Mucosa of stomach (tissue), 1 donor: ENCODE data around the gene GABRB1.

ENCODE experiments used
- H3K27me3 ChIP-seq: one replicate; pipeline ENCODE4 v1.7.0; 2013; ENCODE audit warnings: mild to moderate bottlenecking, low read length; ENCODE audit not compliant: control insufficient read depth, insufficient read depth
- H3K36me3 ChIP-seq: one replicate; pipeline ENCODE4 v1.7.0; 2013; ENCODE audit warnings: low read length; ENCODE audit not compliant: control insufficient read depth, insufficient read depth
- H3K4me1 ChIP-seq: one replicate; pipeline ENCODE4 v1.7.0; 2013; ENCODE audit warnings: mild to moderate bottlenecking, low read length; ENCODE audit not compliant: control insufficient read depth, insufficient read depth
- H3K4me3 ChIP-seq: one replicate; pipeline ENCODE4 v1.7.0; 2013; ENCODE audit warnings: low read length
- H3K9ac ChIP-seq: one replicate; pipeline ENCODE4 v1.7.0; 2013; ENCODE audit warnings: mild to moderate bottlenecking, low read length, moderate library complexity
- H3K9me3 ChIP-seq: one replicate; pipeline ENCODE4 v1.7.0; 2013; ENCODE audit warnings: mild to moderate bottlenecking, low read length, moderate library complexity; ENCODE audit not compliant: control insufficient read depth
- donor health status: Pancreatic carcinoma.

Gene GABRB1

DNA sequence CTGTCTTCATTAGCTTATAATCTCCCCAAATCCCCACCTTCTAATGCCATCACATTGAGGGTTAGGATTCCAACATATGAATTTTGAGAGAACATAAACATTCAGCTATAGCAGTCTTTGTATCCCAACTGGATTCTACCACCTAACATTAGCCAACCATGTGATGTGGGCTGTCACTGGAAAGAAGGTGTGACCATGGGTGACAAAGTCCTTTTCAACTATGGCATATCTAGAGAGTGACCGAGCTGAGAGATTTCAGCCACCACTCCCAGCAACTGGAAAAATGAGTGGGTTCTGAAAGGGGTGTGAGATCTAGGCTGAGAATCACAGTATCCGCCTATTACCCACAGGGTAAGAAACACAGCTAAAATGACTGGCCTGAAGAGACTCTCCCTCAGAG is 22.1 kb downstream of the GABRB1 start:
- H3K9ac ChIP-seq = no peak overlapping the region
- no peaks in the 10 kb centered on the region for H3K9me3 ChIP-seq
- no peak overlapping the region for H3K4me3 ChIP-seq
- H3K27me3 ChIP-seq = no peaks in the 10 kb centered on the region
- no peaks in the 10 kb centered on the region for H3K4me1 ChIP-seq
- no peaks in the 10 kb centered on the region for H3K36me3 ChIP-seq

GRCh38 chr4:47054130-47054529 is 22.8 kb downstream of the GABRB1 start:
- no peaks in the 10 kb centered on the region for H3K4me1 ChIP-seq
- H3K9me3 ChIP-seq = no peaks in the 10 kb centered on the region
- no peak overlapping the region for H3K9ac ChIP-seq
- no peaks in the 10 kb centered on the region for H3K36me3 ChIP-seq
- H3K27me3 ChIP-seq = no peaks in the 10 kb centered on the region
- no peak overlapping the region for H3K4me3 ChIP-seq

GRCh38 chr4:47057991-47058390 is 26.6 kb downstream of the GABRB1 start:
- Histone ChIP-seq H3K4me1 (no peaks in the 10 kb centered on the region), H3K36me3 (no peaks in the 10 kb centered on the region), H3K27me3 (no peaks in the 10 kb centered on the region), H3K4me3 (no peak overlapping the region), H3K9ac (no peak overlapping the region), H3K9me3 (no peaks in the 10 kb centered on the region)

GRCh38 chr4:47060561-47060960 is 29.2 kb downstream of the GABRB1 start:
- no peaks in the 10 kb centered on the region for H3K36me3 ChIP-seq
- no peaks in the 10 kb centered on the region for H3K4me1 ChIP-seq
- H3K4me3 ChIP-seq = no peak overlapping the region
- H3K9me3 ChIP-seq = no peaks in the 10 kb centered on the region
- H3K27me3 ChIP-seq = no peaks in the 10 kb centered on the region
- H3K9ac ChIP-seq = no peak overlapping the region

GRCh38 chr4:47061435-47061834 is 30.1 kb downstream of the GABRB1 start:
- H3K27me3 ChIP-seq = no peaks in the 10 kb centered on the region
- no peaks in the 10 kb centered on the region for H3K4me1 ChIP-seq
- H3K36me3 ChIP-seq = no peaks in the 10 kb centered on the region
- no peaks in the 10 kb centered on the region for H3K9me3 ChIP-seq
- no peak overlapping the region for H3K9ac ChIP-seq
- no peak overlapping the region for H3K4me3 ChIP-seq

GRCh38 chr4:47065051-47065481 is 33.7 kb downstream of the GABRB1 start:
- no peaks in the 10 kb centered on the region for H3K4me1 ChIP-seq
- H3K4me3 ChIP-seq = no peak overlapping the region
- H3K27me3 ChIP-seq = no peaks in the 10 kb centered on the region
- no peak overlapping the region for H3K9ac ChIP-seq
- H3K36me3 ChIP-seq = no peaks in the 10 kb centered on the region
- H3K9me3 ChIP-seq = no peaks in the 10 kb centered on the region

- Histone ChIP-seq H3K4me3 (no peak overlapping the region), H3K27me3 (no peaks in the 10 kb centered on the region), H3K9ac (no peak overlapping the region), H3K4me1 (no peaks in the 10 kb centered on the region), H3K36me3 (no peaks in the 10 kb centered on the region), H3K9me3 (no peaks in the 10 kb centered on the region)
These were observed 37.6 kb downstream of the GABRB1 start for GRCh38 chr4:47068986-47069385.

GRCh38 chr4:47071901-47072341 is 40.6 kb downstream of the GABRB1 start:
- Histone ChIP-seq H3K9me3 (no peaks in the 10 kb centered on the region), H3K4me3 (no peak overlapping the region), H3K36me3 (no peaks in the 10 kb centered on the region), H3K4me1 (no peaks in the 10 kb centered on the region), H3K9ac (no peak overlapping the region), H3K27me3 (no peaks in the 10 kb centered on the region)

DNA sequence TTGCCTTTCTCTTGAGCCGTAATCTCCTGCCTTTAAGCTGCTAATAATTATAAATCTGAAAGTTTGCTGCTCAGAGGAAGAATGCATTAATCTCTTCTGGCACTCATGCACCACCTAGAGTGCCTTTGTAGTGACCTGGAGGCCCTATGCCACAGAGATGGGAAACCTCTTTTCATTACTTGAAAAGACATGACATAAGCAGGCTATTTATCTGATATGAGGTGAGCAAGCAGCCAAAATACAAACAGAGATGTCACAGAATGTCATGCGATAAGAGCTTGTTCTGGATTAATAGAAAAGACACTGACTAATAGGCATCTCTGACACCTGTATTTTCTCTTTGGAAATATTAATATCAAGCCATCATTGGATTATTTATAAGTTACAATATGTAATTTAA is 42.3 kb downstream of the GABRB1 start:
- Histone ChIP-seq H3K4me3 (no peak overlapping the region), H3K4me1 (no peaks in the 10 kb centered on the region), H3K36me3 (no peaks in the 10 kb centered on the region), H3K9ac (no peak overlapping the region), H3K27me3 (no peaks in the 10 kb centered on the region), H3K9me3 (no peaks in the 10 kb centered on the region)

GRCh38 chr4:47074816-47075215 is 43.4 kb downstream of the GABRB1 start:
- no peak overlapping the region for H3K4me3 ChIP-seq
- no peaks in the 10 kb centered on the region for H3K9me3 ChIP-seq
- no peaks in the 10 kb centered on the region for H3K36me3 ChIP-seq
- no peak overlapping the region for H3K9ac ChIP-seq
- no peaks in the 10 kb centered on the region for H3K27me3 ChIP-seq
- H3K4me1 ChIP-seq = no peaks in the 10 kb centered on the region

DNA sequence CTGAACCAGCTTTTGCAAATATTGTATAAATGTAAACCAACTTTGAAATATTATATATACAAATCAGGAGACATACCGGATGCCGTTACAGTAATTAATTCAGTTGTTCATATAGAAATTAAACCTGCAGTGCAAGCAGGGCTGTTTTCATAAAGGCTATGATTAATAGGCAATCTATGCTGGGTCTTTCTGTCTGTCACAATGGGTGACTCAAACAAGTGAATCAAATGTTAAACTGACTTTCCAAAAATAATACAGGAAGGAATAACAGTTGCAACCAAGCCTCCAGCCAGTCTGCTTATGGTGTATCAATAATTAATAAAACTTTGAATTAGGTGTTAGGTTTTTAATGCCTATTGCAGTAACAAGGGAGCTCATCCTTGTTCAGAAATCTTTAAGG is 43.9 kb downstream of the GABRB1 start:
- Histone ChIP-seq H3K4me3 (no peak overlapping the region), H3K36me3 (no peaks in the 10 kb centered on the region), H3K4me1 (no peaks in the 10 kb centered on the region), H3K27me3 (no peaks in the 10 kb centered on the region), H3K9me3 (no peaks in the 10 kb centered on the region), H3K9ac (no peak overlapping the region)

DNA sequence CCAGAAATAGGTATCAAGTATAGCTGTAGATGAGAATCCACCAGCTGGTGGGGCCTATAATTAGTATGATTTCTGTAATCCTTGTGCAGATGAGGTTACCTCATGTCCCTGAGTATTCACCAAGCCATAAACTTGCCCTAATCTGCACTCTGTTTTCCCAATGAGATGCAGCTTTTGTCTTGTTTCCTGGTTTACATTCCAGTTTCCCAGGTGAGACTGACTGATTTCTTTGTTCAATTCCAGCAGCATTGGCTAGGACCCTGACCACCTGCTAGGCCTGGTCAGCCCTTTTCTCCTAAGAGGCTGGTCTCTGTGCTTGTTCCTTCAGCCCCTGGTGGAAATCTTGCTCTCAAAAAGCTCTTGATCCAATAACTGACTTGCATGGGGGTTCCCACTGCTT is 44.6 kb downstream of the GABRB1 start:
- Histone ChIP-seq H3K9ac (no peak overlapping the region), H3K36me3 (no peaks in the 10 kb centered on the region), H3K9me3 (no peaks in the 10 kb centered on the region), H3K4me1 (no peaks in the 10 kb centered on the region), H3K27me3 (no peaks in the 10 kb centered on the region), H3K4me3 (no peak overlapping the region)

GRCh38 chr4:47084111-47084510 is 52.7 kb downstream of the GABRB1 start:
- H3K9me3 ChIP-seq = no peaks in the 10 kb centered on the region
- no peaks in the 10 kb centered on the region for H3K27me3 ChIP-seq
- no peaks in the 10 kb centered on the region for H3K4me1 ChIP-seq
- no peaks in the 10 kb centered on the region for H3K36me3 ChIP-seq
- no peak overlapping the region for H3K9ac ChIP-seq
- H3K4me3 ChIP-seq = no peak overlapping the region
